Stimulated activated naive CD8-positive, alpha-beta T cell treated with anti-CD3 and anti-CD28 coated beads, Interleukin-15, Interleukin-2, amounts not matched to agents 100 ng/mL and 50 ng/mL, for 24 hours (primary cell): ENCODE results near the gene RCAN3.
"Not testable (repeated sequence)": the region's sequence is repeated elsewhere in the genome, so short reads cannot be mapped to it uniquely, and the experiment has no call there.

Experiments used
- H3K27ac Mint-ChIP-seq: one replicate; pipeline ENCODE4 v1.8.0; 2021; ENCODE audit warnings: mild to moderate bottlenecking, mixed read lengths
- H3K27me3 Mint-ChIP-seq: one replicate; pipeline ENCODE4 v1.8.0; 2021; ENCODE audit warnings: mixed read lengths
- H3K36me3 Mint-ChIP-seq: one replicate; pipeline ENCODE4 v1.8.0; 2021; ENCODE audit warnings: low read depth, mixed read lengths
- H3K4me1 Mint-ChIP-seq: one replicate; pipeline ENCODE4 v1.8.0; 2021; ENCODE audit warnings: low read depth, mixed read lengths
- H3K4me3 Mint-ChIP-seq: one replicate; pipeline ENCODE4 v1.8.0; 2021; ENCODE audit warnings: mild to moderate bottlenecking, mixed read lengths
- H3K9me3 Mint-ChIP-seq: one replicate; pipeline ENCODE4 v1.8.0; 2021; ENCODE audit warnings: mixed read lengths

Gene RCAN3

GRCh38 chr1:24515671-24516209 is 13.1 kb downstream of the RCAN3 start:
- not testable (repeated sequence) for H3K4me3 Mint-ChIP-seq, H3K27me3 Mint-ChIP-seq, H3K9me3 Mint-ChIP-seq
- Mint-ChIP-seq H3K27ac (peak overlapping the region; percentile 38), H3K36me3 (peaks cover 46% of the 10 kb centered on the region), H3K4me1 (peaks cover 45% of the 10 kb centered on the region)

GRCh38 chr1:24516506-24516905 is 13.9 kb downstream of the RCAN3 start:
- H3K4me1 Mint-ChIP-seq, result peaks cover 39% of the 10 kb centered on the region
- no peak overlapping the region for H3K4me3 Mint-ChIP-seq
- H3K27me3 Mint-ChIP-seq, result no peaks in the 10 kb centered on the region
- peaks cover 42% of the 10 kb centered on the region for H3K36me3 Mint-ChIP-seq
- peaks cover 4% of the 10 kb centered on the region for H3K9me3 Mint-ChIP-seq
- H3K27ac Mint-ChIP-seq, result peak overlapping the region; percentile 48

- H3K27me3 Mint-ChIP-seq, result no peaks in the 10 kb centered on the region
- peaks cover 34% of the 10 kb centered on the region for H3K36me3 Mint-ChIP-seq
- H3K27ac Mint-ChIP-seq, result no peak overlapping the region
- H3K4me1 Mint-ChIP-seq, result peaks cover 25% of the 10 kb centered on the region
- no peak overlapping the region for H3K4me3 Mint-ChIP-seq
- peaks cover 4% of the 10 kb centered on the region for H3K9me3 Mint-ChIP-seq
These were observed 15.3 kb downstream of the RCAN3 start for GRCh38 chr1:24517898-24518297.

GRCh38 chr1:24520282-24520681 is 17.6 kb downstream of the RCAN3 start:
- not testable (repeated sequence) for H3K9me3 Mint-ChIP-seq, H3K27me3 Mint-ChIP-seq, H3K27ac Mint-ChIP-seq, H3K4me3 Mint-ChIP-seq
- Mint-ChIP-seq H3K36me3 (peaks cover 33% of the 10 kb centered on the region), H3K4me1 (peaks cover 27% of the 10 kb centered on the region)

GRCh38 chr1:24525606-24526005 is 23.0 kb downstream of the RCAN3 start:
- Mint-ChIP-seq H3K9me3 (no peaks in the 10 kb centered on the region), H3K4me3 (no peak overlapping the region), H3K27me3 (no peaks in the 10 kb centered on the region), H3K4me1 (peaks cover 55% of the 10 kb centered on the region), H3K27ac (peak overlapping the region; percentile 68), H3K36me3 (peaks cover 14% of the 10 kb centered on the region)

GRCh38 chr1:24526045-24526444 is 23.4 kb downstream of the RCAN3 start:
- Mint-ChIP-seq H3K36me3 (peaks cover 15% of the 10 kb centered on the region), H3K4me3 (no peak overlapping the region), H3K27ac (peak overlapping the region; percentile 68), H3K9me3 (no peaks in the 10 kb centered on the region), H3K4me1 (peaks cover 56% of the 10 kb centered on the region), H3K27me3 (no peaks in the 10 kb centered on the region)

GRCh38 chr1:24526940-24527542 is 24.4 kb downstream of the RCAN3 start:
- H3K9me3 Mint-ChIP-seq, result no peaks in the 10 kb centered on the region
- H3K4me1 Mint-ChIP-seq, result peaks cover 66% of the 10 kb centered on the region
- peaks cover 25% of the 10 kb centered on the region for H3K36me3 Mint-ChIP-seq
- no peaks in the 10 kb centered on the region for H3K27me3 Mint-ChIP-seq
- H3K27ac Mint-ChIP-seq, result no peak overlapping the region
- no peak overlapping the region for H3K4me3 Mint-ChIP-seq

- H3K9me3 Mint-ChIP-seq, result no peaks in the 10 kb centered on the region
- no peaks in the 10 kb centered on the region for H3K27me3 Mint-ChIP-seq
- H3K4me1 Mint-ChIP-seq, result peaks cover 75% of the 10 kb centered on the region
- peaks cover 33% of the 10 kb centered on the region for H3K36me3 Mint-ChIP-seq
- peak overlapping the region; percentile 83 for H3K27ac Mint-ChIP-seq
- peak overlapping the region; percentile 9 for H3K4me3 Mint-ChIP-seq
These were observed 26.1 kb downstream of the RCAN3 start for GRCh38 chr1:24528744-24529143.

- peaks cover 38% of the 10 kb centered on the region for H3K36me3 Mint-ChIP-seq
- not testable (repeated sequence) for H3K27me3 Mint-ChIP-seq, H3K9me3 Mint-ChIP-seq
- H3K4me1 Mint-ChIP-seq, result peaks cover 77% of the 10 kb centered on the region
- H3K27ac Mint-ChIP-seq, result peak overlapping the region; percentile 83
- peak overlapping the region; percentile 9 for H3K4me3 Mint-ChIP-seq
These were observed 26.7 kb downstream of the RCAN3 start for GRCh38 chr1:24529292-24529691.

GRCh38 chr1:24535021-24535424 is 32.4 kb downstream of the RCAN3 start:
- Mint-ChIP-seq H3K4me1 (peaks cover 86% of the 10 kb centered on the region), H3K9me3 (no peaks in the 10 kb centered on the region), H3K27ac (peak overlapping the region; percentile 100), H3K4me3 (peak overlapping the region; percentile 86), H3K27me3 (no peaks in the 10 kb centered on the region), H3K36me3 (peaks cover 51% of the 10 kb centered on the region)

GRCh38 chr1:24535778-24536177 is 33.1 kb downstream of the RCAN3 start:
- Mint-ChIP-seq H3K4me1 (peaks cover 89% of the 10 kb centered on the region), H3K4me3 (peak overlapping the region; percentile 86)

GRCh38 chr1:24536391-24536840 is 33.8 kb downstream of the RCAN3 start:
- Mint-ChIP-seq H3K27me3 (no peaks in the 10 kb centered on the region), H3K36me3 (peaks cover 52% of the 10 kb centered on the region), H3K9me3 (no peaks in the 10 kb centered on the region), H3K27ac (peak overlapping the region; percentile 100), H3K4me3 (peak overlapping the region; percentile 86), H3K4me1 (peaks cover 91% of the 10 kb centered on the region)

More at GRCh38 chr1:24535778-24536177, 33.1 kb downstream of the RCAN3 start:
- Mint-ChIP-seq H3K27ac (peak overlapping the region; percentile 100), H3K9me3 (no peaks in the 10 kb centered on the region), H3K27me3 (no peaks in the 10 kb centered on the region), H3K36me3 (peaks cover 57% of the 10 kb centered on the region)

- H3K4me3 Mint-ChIP-seq, result peak overlapping the region; percentile 67
- peaks cover 32% of the 10 kb centered on the region for H3K36me3 Mint-ChIP-seq
- peak overlapping the region; percentile 94 for H3K27ac Mint-ChIP-seq
- H3K4me1 Mint-ChIP-seq, result peaks cover 85% of the 10 kb centered on the region
- H3K9me3 Mint-ChIP-seq, result no peaks in the 10 kb centered on the region
- H3K27me3 Mint-ChIP-seq, result no peaks in the 10 kb centered on the region
These were observed 37.6 kb downstream of the RCAN3 start for GRCh38 chr1:24540051-24540905.

- Mint-ChIP-seq H3K27me3 (no peaks in the 10 kb centered on the region), H3K4me1 (peaks cover 85% of the 10 kb centered on the region), H3K9me3 (no peaks in the 10 kb centered on the region), H3K4me3 (peak overlapping the region; percentile 67), H3K27ac (peak overlapping the region; percentile 94), H3K36me3 (peaks cover 30% of the 10 kb centered on the region)
These were observed 38.5 kb downstream of the RCAN3 start for GRCh38 chr1:24540906-24541710.
